Measurements from ENCODE around the gene TMEM176A. TPM values are rescaled to one million over a fixed set of nuclear protein-coding genes. Genes with fewer than 3 reads are reported as not detected.

TMEM176A gene
- total RNA-seq, 1 donor from 2014 or later, result 31.5 TPM

- Histone ChIP-seq H3K4me1 (no peaks in the 10 kb centered on the region), H3K27me3 (no peaks in the 10 kb centered on the region), H3K36me3 (no peaks in the 10 kb centered on the region), H3K27ac (no peak overlapping the region), H3K4me3 (no peak overlapping the region), H3K9me3 (no peaks in the 10 kb centered on the region)
- no peak for DNase-seq (ENCODE audit: low spot score in 2 of 2)
- intact Hi-C loops (cut with DNase I), result no loop called here
- no peak for TF ChIP-seq CTCF (IDR thresholded peaks at IDR 0.05)
Observed at GRCh38 chr7:150826061-150826849, 25.7 kb downstream of the TMEM176A start.

- intact Hi-C loops (cut with DNase I), result no loop called here
- H3K27me3 ChIP-seq, result no peaks in the 10 kb centered on the region
- H3K27ac ChIP-seq, result no peak overlapping the region
- H3K9me3 ChIP-seq, result no peaks in the 10 kb centered on the region
- H3K4me1 ChIP-seq, result no peaks in the 10 kb centered on the region
- no peak overlapping the region for H3K4me3 ChIP-seq
- no peak for TF ChIP-seq CTCF (IDR thresholded peaks at IDR 0.05)
- DNase-seq (ENCODE audit: low spot score in 2 of 2), result no peak
- no peaks in the 10 kb centered on the region for H3K36me3 ChIP-seq
Observed at GRCh38 chr7:150828384-150828783, 27.8 kb downstream of the TMEM176A start.

- no peaks in the 10 kb centered on the region for H3K4me1 ChIP-seq
- no peak overlapping the region for H3K4me3 ChIP-seq
- TF ChIP-seq CTCF (IDR thresholded peaks at IDR 0.05), result no peak
- H3K9me3 ChIP-seq, result no peaks in the 10 kb centered on the region
- DNase-seq (ENCODE audit: low spot score in 2 of 2), result no peak
- intact Hi-C loops (cut with DNase I), result no loop called here
- no peak overlapping the region for H3K27ac ChIP-seq
- H3K27me3 ChIP-seq, result no peaks in the 10 kb centered on the region
- H3K36me3 ChIP-seq, result no peaks in the 10 kb centered on the region
Observed at GRCh38 chr7:150829426-150829825, 28.9 kb downstream of the TMEM176A start.

- H3K27ac ChIP-seq, result no peak overlapping the region
- H3K4me3 ChIP-seq, result no peak overlapping the region
- no peak for TF ChIP-seq CTCF (IDR thresholded peaks at IDR 0.05)
- H3K9me3 ChIP-seq, result no peaks in the 10 kb centered on the region
- no peaks in the 10 kb centered on the region for H3K36me3 ChIP-seq
- no peak for DNase-seq (ENCODE audit: low spot score in 2 of 2)
- intact Hi-C loops (cut with DNase I), result no loop called here
- no peaks in the 10 kb centered on the region for H3K27me3 ChIP-seq
- no peaks in the 10 kb centered on the region for H3K4me1 ChIP-seq
Observed at GRCh38 chr7:150830937-150831336, 30.4 kb downstream of the TMEM176A start.

GRCh38 chr7:150831851-150832250 lies 31.3 kb downstream of the TMEM176A start:
- Histone ChIP-seq H3K9me3 (no peaks in the 10 kb centered on the region), H3K27me3 (no peaks in the 10 kb centered on the region), H3K36me3 (no peaks in the 10 kb centered on the region), H3K27ac (no peak overlapping the region), H3K4me3 (no peak overlapping the region), H3K4me1 (no peaks in the 10 kb centered on the region)
- no peak for TF ChIP-seq CTCF (IDR thresholded peaks at IDR 0.05)
- no peak for DNase-seq (ENCODE audit: low spot score in 2 of 2)
- intact Hi-C loops (cut with DNase I), result no loop called here

Measured in ascending aorta (tissue), 2 donors.